GM15510 (cell line): ENCODE data around the gene CCR5AS.

ENCODE experiments used
- POLR2A ChIP-seq: IDR thresholded peaks from 3 replicates; pipeline ENCODE4 v1.6.1; 2011; ENCODE audit warnings: borderline replicate concordance; ENCODE audit not compliant: insufficient read length; ENCODE audit errors: extremely low read depth

The CCR5AS gene

DNA sequence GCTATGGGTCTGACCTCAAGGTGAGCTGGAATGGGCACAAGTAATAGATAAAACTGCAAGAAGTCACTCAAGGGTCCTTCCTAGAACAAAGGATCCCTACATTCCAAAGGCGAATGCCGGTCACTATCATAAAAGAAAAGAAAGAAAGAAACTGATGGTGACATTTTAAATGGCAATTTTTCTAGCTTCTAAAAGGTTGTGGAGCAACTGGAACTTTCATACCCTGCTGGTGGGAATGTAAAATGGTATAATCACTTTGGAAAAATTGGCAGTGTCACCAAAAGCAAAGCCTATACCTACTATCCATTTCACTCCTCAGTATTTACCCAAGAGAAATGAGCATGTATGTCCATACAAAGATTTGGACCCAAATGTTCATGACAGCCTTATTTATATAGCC lies 4.4 kb upstream of the CCR5AS start:
- TF ChIP-seq POLR2A, result no peak

DNA sequence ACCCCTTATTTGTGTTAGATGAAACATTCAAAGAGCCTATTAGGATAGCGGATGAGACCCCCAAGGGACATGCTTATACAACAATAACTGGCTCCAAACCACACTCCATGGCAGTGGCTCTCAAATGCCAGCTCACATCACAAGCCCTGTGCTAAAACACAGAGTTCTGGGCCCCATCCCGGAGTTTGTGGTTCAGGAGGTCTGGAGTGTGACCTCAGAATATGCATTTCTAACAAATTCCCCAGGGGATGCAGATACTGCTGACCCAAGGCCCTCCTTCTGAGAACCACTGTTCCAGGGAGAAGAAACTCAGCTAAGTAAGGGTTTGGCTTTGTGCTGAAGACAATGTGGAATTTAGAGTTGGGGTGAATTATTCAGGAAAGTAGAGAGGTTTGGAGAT lies 3.8 kb upstream of the CCR5AS start:
- TF ChIP-seq POLR2A, result no peak

GRCh38 chr3:46409739-46410489 lies 3.0 kb upstream of the CCR5AS start:
- TF ChIP-seq POLR2A, result no peak

DNA sequence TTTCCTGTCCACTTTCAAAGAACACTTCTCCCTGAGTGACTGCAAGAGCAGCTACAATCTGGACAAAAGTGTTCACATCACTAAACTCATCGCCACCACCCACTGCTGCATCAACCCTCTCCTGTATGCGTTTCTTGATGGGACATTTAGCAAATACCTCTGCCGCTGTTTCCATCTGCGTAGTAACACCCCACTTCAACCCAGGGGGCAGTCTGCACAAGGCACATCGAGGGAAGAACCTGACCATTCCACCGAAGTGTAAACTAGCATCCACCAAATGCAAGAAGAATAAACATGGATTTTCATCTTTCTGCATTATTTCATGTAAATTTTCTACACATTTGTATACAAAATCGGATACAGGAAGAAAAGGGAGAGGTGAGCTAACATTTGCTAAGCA lies 2.0 kb upstream of the CCR5AS start:
- TF ChIP-seq POLR2A, result no peak

GRCh38 chr3:46407970-46408369 lies 1.1 kb upstream of the CCR5AS start:
- no peak for TF ChIP-seq POLR2A

DNA sequence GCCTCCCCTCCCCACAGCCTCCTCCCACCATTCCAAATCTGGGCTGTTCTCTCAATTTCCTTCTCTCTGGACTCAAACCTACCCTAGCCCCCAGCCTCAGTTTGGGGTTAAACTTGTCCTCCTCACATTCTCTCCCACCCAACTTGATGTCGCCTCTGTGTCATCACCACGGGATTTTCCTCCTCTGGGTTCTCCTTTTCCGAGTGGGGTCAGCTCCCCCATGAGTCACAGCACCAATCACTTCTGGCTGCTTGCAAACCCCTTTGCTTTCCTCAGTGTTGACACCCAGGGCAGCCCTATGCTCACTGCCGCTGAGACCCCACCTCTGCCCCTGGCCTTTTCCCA lies 451 bp downstream of the CCR5AS start:
- TF ChIP-seq POLR2A, result no peak

DNA sequence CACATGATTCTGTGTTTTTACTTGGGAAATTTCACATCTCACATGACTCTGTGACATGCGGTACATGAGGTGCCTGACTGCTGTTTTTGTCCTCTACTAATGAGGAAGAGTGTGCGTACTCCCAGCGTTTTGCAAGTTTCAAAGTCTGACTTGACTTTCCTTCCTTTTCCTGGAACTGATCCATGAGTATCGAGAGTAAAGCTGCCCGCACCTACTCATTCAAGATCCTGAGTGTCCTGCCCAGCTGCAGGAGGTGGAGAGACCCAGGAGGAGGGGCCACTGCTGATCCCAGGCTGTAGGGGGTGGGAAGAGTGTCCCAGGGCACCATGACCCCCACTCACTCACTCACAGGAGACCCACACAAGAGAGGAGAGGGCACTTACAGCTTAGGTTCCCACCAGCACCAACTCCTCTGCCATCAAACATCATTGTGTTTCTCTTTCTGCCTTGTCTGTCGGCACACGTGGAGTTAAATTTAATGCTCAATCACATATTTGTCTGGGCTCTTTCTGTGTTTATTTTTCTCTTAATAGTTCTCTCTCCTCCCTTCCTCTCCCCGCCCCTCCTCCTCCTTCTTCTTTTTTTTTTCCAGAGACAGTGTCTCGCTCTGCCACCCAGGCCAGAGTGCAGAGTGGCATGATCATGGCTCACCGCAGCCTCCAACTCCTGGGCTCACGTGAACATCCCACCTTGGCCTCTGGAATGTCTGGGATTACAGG lies 1.4 kb downstream of the CCR5AS start:
- TF ChIP-seq POLR2A, result no peak

DNA sequence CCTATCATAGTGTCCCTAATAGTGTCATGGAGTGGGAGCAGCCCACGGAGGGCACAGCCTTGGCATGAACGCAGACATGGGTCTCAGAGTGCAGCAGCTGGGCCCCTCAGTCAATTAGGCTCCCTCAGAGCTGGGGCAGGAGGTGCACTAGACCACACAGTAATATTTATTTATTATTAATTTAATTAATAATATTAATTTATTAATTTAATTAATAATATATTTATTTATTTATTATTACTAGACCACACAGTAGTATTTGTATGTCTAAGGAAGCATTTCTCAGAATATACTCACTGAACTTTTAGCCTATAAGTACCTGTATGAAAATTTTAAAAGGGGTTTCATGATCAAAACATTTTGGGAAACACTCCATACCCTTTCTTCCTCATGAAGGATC lies 5.3 kb downstream of the CCR5AS start:
- TF ChIP-seq POLR2A, result no peak

DNA sequence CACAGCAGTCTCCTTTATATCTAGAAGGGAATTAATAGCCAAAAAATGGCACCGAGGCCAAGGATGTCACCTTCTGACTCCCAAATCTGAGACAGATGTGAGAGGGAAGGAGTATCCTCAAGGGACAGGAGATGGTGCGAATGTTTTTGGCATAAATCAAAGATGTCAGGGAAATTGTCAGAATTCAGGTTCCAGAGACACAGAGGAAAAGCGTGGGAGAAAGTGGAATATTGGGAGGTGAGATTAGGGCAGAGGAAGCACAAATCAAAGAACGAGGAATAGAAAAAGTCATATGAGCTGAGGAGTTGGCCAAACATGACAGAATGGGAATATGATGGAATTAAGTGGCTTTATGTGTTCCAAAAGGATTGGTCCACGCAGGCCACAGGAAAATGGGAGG lies 6.0 kb downstream of the CCR5AS start:
- TF ChIP-seq POLR2A, result no peak

DNA sequence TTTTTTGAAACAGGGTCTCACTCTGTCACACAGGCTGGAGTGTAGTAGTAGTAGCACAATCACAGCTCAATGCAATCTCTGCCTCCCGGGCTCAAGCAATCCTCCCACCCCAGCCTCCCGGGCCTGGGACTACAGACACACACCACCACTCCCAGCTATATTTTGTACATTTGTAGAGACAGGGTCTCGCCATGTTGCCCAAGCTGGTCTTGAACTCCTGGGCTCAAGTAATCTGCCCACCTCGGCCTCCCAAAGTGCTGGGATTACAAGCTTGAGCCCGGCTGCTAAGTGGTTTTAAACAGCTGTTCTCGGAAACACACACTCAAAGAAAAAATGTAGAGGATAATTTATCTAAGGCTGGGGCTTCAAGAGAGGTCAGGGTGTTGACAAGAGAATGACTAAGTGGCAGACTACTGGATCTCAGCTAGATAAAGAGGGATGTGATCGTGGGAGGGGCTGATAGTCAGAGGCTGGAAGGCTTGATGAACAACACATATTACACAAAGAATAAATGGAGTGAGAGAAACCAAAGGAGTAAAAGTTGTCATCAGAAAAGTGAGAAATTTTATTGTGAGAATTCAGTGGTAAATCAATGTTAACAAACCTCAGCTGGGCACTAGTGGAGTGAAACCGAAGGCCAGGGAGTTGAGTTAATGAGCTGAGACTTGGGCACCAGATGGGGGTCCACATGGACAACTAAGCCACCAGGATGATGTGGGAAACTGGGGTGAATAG lies 6.7 kb downstream of the CCR5AS start:
- no peak for TF ChIP-seq POLR2A

DNA sequence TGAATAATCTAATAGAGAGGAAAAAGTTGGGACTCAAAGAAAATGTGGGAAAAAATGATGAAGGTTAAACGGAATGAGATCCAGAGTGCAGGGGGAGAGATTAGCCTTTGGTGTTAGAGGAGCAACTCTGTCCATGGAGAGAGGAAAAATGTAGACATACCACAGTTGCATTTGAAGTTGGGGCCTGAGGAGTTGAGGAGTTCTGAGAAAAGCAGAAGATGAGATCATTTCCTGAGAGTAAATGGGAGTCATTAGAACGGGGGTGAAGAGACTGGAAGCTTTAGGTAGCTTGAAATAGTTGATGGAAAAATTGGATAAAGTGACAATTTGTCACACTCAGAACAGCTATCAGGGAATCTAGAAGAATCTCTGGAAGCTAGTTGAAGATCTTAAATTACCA lies 7.3 kb downstream of the CCR5AS start:
- no peak for TF ChIP-seq POLR2A

- no peak for TF ChIP-seq POLR2A
Observed at GRCh38 chr3:46399098-46399497, 7.8 kb downstream of the CCR5AS start.

DNA sequence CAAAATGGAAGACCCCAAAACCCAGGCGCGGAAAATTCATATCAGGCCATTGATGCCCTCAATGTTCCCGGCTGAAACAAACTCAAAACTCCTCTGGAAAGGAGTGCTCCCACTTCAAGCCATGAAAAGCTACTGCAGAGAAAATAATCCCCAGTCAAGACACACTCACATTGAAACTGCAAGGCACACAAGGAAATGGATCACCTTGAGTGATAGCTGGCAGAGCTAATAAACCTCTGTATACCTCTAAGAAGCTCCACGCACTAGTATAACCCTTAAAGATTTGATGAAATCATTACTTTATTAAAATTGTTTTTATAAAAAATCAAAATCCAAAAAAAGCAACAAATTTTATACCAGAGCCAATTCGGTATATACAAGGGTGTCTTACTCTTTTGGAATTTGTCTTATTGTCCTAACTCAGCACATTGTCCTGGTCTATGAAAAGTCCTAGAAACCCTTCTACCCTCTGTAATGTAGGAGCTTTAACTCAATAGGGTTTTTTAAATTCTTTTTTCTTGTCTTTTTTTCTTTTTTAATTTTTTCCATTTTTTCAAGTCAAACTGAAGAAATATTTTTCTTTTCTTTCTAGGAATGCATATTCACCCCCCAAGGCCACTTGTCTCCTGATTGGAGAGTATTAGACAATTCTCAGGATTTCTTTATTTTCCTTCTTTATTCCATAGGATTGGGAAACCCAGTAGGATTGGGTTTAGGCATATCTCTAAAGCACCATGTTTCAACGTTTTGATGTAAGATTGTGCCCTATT lies 8.5 kb downstream of the CCR5AS start:
- TF ChIP-seq POLR2A, result no peak

GRCh38 chr3:46397111-46397510 lies 9.8 kb downstream of the CCR5AS start:
- no peak for TF ChIP-seq POLR2A

- TF ChIP-seq POLR2A, result no peak
Observed at GRCh38 chr3:46395766-46396530, 10.9 kb downstream of the CCR5AS start.

- no peak for TF ChIP-seq POLR2A
Observed at GRCh38 chr3:46395210-46395661, 11.6 kb downstream of the CCR5AS start.
